GM18519 (cell line): ENCODE data around the gene SLC66A2.

ENCODE experiments used
- ATAC-seq: cut with Tn5 transposase; IDR thresholded peaks from one replicate; pipeline ENCODE4 v1.9.1; 2021; ENCODE audit warnings: mild to moderate bottlenecking, moderate library complexity; ENCODE audit not compliant: unreplicated experiment, low FRiP score

The SLC66A2 gene

DNA sequence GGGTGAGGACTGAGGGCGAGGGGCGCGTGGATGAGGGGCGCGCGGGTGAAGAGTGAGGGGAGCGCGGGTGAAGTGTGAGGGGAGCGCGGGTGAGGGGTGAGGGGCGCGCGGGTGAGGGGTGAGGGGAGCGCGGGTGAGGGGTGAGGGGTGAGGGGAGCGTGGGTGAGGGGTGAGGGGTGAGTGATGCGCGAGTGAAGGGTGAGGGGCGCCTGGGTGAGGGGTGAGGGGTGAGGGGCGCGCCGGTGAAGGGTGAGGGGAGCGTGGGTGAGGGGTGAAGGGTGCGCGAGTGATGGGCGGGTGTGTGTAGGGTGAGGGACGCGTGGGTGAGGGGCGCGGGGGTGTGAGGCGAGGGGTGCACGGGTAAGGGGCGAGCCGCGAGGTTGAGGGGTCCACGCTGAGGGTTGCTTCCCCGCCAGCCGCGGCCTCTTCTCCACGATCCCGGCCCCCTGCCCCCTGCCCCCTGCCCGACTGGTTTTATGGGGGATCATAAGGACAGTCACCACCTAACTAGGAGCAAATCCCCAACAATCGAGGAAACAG, 1.1 kb upstream of the SLC66A2 start:
- ATAC-seq: no peak

DNA sequence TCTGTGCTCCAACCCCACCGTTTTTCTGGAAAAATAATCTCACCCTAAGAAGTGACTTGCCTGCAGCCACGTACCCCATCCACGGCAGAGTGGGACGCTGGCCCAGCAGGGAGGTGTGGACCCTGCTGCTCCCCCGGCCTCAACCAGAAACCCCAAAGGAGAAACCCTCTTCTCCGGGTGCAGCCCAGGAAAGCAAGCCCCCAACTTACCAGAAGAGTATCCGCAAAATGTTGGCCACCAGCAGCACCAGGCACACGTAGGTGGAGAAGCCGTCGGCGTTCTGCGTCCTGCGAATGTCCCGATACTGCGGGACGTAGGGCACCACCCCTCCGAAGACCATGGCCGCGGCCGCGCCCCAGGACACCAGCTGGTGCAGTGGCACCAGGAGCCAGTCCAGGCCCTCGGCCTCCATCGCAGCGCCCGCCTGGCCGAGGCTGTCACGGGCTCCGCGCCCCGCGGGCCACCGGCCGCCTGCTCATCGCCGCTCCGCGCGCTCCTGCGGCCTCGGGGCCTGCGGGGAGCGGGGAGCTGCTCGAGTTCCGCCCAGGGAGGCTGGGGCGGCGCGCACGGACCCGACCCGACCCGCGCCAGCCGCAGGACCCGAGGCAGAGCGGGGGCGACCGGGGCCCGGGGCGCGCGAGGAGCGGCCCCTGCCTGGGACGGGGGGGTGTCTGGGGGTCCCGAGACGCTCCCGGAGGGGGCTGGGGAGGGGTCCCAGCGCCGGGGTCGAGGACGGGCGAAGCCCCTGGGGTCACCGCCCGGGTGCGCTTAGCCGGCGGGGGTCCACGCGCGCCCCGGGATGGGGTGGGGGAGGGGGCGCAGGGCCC, 725 bp downstream of the SLC66A2 start:
- no peak for ATAC-seq

DNA sequence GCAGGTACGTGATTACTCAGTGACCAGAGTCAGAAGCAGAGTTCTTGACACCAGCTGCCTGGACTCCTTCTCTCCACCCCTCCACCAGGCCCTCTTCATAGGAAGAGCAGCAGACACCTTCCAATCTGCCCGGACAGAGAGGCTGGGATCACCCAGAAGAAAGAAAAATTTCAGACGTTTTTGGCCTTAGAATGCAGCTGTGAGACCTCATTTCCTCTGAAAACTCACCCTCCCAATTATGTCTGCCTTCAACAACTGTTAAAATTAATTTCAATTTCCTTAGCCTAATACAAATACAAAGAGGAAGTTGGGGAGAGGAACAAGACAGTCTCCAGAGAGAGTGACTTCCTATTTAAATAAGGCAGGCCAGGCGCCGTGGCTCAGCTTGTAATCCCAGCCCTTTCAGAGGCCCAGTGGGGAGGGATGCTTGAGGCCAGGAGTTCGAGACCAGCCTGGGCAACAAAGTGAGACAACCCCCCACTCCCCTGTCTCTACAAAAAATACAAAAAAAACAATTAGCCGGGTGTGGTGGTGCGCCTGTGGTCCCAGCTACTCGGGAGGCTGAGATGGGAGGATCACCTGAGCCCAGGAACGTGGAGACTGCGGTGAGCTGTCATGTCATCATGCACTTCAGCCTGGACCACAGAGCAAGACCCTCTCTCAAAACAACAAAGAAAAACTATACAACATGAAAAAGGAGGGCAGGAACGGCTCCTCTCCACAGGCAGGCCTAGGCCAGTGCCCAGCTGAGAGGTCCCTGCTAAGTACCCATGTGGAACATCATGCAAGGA, 1.6 kb downstream of the SLC66A2 start:
- no peak for ATAC-seq

DNA sequence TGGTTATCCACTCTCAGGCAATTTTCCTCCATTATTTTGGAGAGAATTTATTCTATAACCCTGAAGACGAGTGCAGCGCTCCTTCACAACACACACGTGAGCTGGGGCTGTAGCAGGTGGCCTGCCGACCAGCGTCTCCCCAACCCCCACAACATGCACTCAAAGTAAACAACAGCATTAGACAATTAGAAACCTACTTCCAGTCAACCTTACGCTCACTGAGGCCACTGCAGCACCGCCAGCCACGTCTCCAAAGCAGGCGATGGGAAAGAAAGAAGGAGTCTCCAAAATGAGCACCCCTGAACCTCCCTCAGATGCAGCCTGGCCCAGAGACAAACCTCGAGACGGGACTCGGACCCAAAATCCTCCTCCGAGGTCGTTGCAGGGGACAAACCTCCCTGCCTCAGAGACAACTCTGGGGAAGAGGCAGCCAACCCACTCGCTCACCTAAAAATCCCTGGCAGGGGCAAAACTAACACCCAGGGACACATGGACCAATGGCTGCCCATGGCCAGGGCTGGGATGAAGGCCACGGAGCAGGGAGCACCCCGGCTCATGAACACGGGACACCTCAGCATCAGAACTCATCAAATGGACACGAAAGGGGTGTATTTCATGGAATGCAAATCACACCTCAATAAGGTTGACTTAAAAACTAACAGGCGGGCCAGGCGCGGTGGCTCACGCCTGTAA, 2.6 kb downstream of the SLC66A2 start:
- ATAC-seq: no peak

DNA sequence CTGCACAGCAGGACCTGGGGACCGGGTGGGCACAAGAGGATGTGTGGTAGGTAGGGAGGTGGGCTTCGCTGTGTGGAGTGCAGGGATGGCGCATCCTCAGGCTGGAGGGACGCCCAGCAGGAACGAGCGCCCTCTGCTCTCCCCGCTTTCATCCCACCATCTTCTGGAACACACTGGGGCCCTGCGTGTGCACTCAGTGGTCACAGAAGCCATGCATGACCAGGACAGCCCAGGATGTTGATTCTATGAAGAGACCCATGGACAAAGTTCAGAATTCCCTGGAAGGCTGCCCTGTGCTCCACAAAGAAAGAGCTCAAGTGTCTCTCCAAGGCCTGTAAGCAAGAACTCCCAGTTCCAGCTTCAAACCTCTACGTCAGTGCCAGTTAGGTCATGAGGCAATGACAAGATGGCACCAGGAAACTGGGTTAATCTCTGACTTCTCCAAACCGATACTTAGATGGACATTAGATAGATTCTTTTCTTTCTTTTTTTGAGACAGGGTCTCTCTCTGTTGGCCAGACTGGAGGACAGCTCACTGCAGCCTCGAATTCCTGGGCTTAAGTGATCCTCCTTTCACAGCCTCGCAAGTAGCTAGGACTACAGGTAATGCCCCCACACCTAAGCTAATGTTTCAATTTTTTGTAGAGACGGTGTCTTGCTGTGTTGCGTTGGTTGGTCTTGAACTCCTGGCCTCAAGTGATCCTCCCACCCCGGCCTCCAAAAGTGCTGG, 3.4 kb downstream of the SLC66A2 start:
- no peak for ATAC-seq

DNA sequence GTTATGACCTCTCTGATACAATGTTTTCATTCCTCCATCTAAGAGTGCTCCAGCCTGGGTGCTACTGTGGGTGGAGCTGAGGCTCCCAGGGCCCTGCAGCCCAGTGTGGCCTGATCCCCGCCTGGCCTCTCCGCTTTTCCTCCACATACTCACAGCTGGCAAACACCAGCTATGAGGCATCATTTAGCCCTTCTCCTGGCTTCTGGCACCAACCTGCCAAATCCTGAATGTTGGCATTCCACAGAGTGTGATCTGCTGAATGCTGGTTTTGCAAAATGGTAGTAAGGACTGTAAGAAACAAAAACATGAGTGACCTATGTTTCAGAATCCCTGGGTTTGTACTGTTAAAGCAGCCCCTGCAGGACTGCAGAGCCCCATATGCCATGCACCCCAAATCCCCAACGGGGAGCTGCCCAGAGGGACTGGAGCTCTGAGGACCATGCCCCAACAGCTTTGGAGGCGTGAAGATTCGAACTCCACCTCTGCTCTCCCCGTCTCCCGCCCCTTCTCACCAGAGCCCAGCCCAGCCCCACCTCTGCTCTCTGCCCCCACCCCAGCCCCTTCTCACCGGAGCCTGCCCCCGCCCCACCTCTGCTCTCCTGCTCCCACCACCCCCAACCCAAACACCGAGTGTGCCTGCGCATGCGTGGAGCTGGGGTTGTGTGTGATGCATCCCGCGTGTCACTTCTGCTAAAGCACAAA, 4.2 kb downstream of the SLC66A2 start:
- no peak for ATAC-seq

DNA sequence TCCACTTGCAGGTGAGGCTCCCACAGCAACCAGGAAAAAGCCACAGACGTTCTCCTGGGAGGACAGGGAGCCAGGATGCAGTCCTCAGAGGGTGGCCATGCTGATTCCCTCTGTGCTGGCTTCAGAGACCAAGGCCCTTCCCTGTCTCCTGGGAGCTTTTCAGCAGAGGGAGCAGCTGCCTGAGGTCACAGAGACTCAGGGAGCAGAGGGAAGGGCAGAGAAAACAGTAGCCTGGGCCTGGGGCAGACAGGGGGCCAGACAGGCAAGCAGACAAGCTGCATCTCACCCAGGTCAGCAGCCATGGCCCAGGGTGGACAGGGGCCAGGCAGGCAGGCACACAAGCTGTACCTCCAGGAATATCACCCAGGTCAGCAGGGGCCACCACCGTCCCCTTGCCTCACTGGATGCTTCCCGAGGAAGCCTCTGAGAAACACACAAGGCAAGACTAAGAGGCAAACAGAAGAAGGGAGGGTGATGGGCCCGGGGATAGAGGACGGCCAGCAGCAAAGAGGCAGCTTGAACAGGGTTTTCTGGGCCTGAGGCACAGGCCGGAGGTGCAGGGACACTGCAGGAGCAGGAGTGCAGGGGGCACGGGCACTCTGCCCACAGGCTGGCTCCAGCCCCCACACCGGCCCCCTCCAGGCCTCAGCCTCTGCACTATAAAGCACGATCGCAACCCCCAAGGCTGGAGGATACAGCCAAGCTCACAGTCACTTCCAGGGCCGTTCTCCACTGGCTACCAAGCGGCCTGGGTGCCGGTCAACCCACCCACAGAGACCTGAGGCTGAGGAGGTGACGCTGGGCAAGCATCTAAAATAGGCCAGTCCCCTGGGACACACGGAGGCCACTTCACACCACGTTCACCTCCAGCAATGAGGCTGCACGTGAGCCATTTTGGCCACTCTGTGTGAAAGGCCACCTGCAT, 6.1 kb downstream of the SLC66A2 start:
- ATAC-seq: no peak

DNA sequence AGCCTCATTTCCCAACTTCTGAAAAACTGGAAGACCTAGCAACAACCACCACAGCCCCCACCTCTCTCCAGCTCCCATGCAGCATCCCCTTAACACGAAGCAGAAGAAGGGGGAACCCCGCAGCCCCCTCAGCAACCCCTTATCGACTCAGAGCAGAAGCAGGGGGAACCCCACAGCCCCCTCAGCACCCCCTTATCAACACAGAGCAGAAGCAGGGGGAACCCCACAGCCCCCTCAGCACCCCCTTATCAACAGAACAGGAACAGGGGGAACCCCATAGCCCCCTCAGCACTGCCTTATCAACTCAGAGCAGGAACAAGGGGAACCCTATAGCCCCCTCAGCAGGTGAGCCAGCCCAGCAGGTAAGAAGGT, 6.7 kb downstream of the SLC66A2 start:
- no peak for ATAC-seq

DNA sequence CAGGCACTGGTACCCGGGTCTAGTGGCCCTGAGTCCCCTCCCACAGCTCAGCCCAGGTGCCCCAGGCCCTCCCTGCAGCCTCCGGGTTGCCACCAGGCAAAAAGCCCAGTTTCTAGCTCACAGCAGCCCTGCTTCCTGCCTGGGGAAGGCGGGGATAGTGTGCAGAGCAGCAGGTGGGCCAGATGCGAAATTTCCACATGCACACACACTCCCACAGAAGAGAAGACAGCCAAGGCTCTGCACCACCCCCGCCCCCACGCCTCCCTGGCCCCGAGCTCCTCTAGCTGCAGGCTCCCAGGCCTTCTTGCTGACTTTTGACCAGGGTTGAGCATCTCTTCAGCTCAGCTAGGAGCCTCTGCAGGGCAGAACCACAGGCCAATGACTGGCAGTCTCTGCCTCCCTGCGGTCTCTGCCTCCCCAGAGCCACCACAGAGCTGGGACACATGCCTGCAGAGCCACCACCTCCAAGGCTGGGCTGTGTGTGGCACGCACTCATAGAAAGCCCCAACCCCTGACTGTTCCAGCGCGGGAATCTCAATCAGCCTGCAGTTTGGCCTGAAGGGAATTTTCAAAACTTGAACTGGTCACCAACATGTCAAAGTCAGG, 7.2 kb downstream of the SLC66A2 start:
- no peak for ATAC-seq

DNA sequence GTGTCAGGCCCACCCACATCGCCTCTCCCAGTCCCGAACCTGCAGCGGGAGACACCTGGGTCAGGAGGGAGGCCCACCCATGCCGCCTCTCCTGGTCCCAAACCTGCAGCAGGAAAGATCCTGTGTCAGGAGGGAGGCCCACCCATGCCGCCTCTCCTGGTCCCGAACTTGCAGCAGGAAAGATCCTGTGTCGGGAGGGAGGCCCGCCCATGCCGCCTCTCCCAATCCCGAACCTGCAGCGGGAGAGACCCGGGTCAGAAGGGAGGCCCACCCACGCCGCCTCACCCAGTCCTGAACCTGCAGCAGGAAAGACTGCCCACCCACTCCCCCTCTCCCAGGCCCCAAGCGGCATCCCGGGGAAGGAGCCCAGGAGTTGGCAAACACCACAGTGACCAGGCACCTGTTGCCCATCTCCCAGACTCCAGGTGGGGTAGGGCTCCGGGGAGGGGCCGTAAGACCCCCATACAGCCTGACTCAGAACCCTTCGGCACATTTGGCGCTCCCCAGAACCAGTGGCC, 7.8 kb downstream of the SLC66A2 start:
- no peak for ATAC-seq

DNA sequence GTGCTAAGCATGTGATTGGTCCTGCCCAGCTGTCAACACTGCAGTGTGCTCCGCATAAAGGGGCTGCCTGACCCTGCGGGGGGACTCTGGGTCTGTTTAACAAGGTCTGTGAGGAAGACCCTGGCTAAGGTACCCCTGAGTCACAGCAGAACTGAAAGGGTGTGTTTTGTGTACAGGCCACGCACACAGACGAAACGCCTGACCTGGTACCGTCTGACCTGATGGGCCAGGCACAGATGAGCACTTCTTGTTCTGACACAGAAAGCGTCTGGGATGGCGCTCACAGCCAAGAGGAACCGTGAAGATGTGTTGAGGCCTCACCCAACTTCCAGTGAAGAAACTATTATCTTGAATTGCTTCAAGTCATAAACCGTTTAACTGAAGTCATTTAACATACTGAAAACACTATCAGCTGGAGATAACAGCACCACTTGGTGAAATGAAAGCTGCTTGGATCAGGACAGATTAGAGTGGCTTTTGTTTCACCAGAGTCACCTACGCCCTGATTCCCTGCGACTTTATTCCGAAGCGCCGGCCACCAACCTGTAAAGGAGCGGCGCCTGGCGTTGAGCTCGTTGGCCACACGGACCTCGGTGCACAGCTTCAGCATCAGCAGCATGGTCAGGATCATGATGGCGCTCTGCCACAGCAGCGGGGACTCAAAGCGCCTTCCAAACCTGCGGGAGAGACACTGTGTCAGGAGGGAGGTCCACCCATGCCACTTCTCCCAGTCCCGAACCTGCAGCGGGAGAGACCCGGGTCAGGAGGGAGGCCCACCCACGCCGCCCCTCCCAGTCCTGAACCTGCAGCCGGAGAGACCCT, 8.5 kb downstream of the SLC66A2 start:
- ATAC-seq: no peak

DNA sequence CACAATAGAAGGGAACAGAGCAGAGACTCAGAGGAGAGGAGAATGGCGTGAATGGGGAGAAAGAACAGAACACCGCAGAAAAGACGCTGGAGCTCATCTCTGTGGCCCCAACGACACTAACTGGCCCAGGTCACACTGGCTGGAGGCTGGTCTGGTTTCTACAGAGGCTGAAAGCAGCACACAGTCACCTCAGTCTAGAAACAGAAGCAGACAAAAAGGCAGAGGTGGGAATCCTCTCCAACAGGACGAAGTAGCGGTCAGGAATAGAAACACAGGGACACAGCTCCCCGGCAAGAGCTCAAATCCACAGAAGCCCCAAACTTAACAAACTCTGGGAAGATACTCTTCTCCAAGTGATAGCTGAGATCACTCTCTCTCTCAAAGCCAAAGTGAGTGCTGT, 9.2 kb downstream of the SLC66A2 start:
- ATAC-seq: no peak

DNA sequence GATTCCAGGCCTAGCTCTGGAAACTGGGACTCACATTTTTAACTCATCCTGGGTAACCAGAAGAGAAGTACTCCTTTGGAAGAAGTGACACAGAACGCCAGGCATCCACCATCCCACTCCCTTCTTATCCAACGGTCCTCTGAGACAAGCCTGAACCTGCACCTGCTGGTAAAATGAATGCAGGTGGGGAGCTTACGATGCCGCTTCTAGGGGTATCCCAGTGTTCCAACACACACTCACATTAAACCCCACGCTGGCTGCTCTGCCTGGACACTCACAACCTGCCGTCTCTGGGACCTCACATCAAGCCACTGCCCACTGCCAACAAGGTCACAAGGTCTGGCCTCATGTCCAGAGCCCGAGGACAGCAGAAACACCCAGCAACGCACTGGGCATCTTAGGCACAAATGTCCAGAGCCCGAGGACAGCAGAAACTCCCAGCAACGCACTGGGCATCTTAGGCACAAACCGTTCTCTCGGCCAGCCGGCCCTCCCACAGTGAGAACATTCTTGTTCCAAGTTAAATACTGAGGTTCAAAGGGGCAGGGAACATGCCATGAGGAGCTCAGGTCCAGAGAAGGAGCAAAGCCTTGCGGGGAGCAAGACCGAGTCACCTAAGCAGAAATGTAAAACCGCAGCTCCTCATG, 9.9 kb downstream of the SLC66A2 start:
- no peak for ATAC-seq

DNA sequence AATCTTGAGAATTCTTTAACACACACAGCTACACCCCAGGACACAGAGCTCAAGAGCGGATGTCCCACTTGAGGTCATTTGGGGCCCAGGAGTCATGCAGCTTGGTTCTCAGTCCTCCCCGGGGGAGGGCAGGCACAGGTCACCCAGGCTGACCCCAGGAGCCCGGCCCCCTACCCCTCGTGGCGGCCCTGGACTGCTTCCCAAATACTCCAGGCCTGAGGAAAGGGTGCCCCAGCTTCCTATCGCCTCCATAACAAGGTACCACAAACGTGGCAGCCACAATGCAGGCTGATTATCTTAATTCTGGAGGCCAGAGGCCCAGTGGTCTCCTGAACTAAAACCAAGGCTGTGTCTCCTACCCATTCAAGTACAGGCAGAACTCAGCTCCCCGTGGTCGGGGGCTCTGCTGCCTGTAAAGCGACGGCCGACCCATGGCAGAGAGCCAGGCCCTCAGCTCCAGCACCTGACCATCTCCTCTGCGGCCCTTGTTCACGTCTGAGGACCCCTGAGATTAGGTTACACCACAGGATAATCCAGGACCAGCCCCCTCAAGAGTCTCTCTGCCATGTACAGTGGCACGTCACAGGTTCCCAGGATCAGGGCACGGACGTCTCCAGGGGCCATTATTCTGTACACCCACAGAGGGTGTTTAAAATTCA, 10.5 kb downstream of the SLC66A2 start:
- ATAC-seq: no peak

DNA sequence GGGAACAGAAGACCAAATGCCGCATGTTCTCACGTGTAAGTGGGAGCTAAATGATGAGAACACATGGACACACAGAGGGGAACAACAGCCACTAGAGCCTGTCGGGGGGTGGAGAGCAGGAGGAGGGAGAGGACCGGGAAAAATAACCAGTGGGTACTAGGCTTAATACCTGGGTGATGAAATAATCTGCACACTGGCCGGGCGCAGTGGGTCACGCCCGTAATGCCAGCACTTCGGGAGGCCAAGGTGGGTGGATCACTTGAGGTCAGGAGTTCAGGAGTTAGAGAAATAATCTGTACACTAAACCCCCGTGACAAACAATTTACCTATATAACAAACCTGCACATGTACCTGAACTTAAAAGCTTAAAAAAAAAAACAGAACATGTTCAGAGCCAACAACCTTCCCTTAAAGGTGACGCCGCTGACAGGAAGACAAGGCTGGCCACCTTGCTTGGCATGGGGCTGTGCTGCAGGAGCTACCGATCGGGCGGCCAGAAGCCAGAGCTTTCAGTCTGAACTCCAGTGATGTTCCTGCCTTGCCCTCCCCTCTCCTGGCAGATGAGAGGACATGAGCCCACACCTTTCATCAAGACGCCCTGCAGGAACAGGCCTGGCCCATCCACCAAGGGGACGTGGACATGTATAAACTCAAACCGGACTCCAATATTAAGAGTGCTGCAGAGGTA, 11.2 kb downstream of the SLC66A2 start:
- ATAC-seq: no peak

DNA sequence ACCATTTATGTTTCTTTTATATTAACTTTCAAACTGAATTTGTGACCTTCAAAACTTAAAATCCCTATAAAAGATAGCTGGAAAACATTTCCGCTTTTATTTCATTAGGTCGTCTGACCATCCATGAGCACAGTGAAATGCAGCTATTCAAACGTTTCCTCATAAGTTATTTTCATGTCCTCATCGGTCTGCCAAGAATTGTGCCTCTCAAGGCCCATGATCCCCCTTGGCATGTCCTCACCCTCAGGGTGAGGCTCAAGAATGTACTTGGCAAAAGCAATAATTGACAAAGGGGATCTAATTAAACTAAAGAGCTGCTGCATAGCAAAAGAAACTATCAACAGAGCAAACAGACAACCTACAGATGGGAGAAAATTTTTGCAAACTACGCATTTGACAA, 12.4 kb downstream of the SLC66A2 start:
- ATAC-seq: no peak
